IgD-negative memory B cell (primary cell): ENCODE data around the gene CGNL1. TPM values are rescaled to one million over a fixed set of nuclear protein-coding genes. Genes with fewer than 3 reads are reported as not detected.
A peak's percentile ranks its signal among the peaks of the same experiment; 100 is the strongest.

ENCODE experiments used
- H3K27ac Mint-ChIP-seq, 3 donors: one replicate each; pipeline ENCODE4 v1.8.0; 2020 to 2022; ENCODE audit warnings: mild to moderate bottlenecking in 3 of 3, mixed read lengths in 3 of 3, moderate library complexity in 1 of 3
- H3K27me3 Mint-ChIP-seq: one replicate; pipeline ENCODE4 v1.8.0; 2021; ENCODE audit warnings: mixed read lengths
- H3K36me3 Mint-ChIP-seq: one replicate; pipeline ENCODE4 v1.8.0; 2020; ENCODE audit warnings: mild to moderate bottlenecking, mixed read lengths
- H3K4me1 Mint-ChIP-seq, 3 donors: one replicate each; pipeline ENCODE4 v1.8.0; 2020 to 2022; ENCODE audit warnings: mixed read lengths in 3 of 3, mild to moderate bottlenecking in 1 of 3
- H3K4me3 Mint-ChIP-seq, 4 donors: one replicate each; pipeline ENCODE4 v1.8.0; 2020 to 2022; ENCODE audit warnings: mild to moderate bottlenecking in 4 of 4, mixed read lengths in 4 of 4, moderate library complexity in 3 of 4
- H3K9me3 Mint-ChIP-seq, 3 donors: one replicate each; pipeline ENCODE4 v1.8.0; 2020 to 2021; ENCODE audit warnings: mixed read lengths in 3 of 3, mild to moderate bottlenecking in 1 of 3
- polyA plus RNA-seq: library from polyadenylated mRNA; unstranded; fragments of 300-500 nt; fragmentation: Illumina TruSeq; gene quantifications from one replicate; pipeline ENCODE4 v1.2.3, GENCODE V29; 2021

Gene CGNL1
- polyA plus RNA-seq, 1 donor from 2014 or later, result 0.16 TPM

DNA sequence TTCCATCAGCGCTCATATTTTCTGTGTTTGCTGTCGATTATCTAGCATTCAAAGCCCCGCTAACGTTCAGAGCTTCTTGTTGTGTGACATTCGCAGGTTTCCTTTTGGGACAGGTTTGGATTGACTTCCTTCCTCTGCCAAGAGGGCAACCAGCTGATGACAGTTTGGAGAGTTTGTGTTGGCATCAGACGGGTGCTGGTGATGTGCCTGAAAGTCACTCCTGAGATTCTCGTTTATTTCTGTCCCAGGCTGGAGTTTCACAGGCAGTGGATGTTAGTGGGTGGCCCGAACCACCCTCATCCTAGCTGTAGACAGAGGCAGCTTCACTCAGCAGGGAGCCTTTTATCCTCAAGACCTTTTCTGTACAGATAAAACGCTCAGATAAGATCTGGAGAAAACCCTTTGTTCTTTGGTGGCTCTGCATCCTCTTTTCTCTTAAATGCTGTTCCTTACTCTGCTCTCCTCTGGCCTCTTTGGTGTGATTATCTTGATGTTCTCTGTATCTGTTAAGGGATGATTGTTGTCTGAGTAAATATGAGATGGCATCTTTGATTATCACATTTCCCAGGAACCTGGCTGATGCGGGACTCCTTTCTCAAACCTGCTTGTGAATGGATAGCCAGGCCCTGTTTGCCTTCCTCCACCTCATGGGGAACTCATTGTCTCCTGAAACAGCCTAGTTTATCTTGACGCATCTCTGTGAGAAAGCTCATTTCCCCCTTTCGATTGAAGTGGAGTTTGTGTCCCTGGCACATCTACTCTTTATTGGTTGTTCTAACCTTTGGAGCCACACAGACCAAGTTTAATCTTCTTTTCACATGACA, 35.9 kb downstream of the CGNL1 start:
- Mint-ChIP-seq H3K9me3 (no peaks in the 10 kb centered on the region), H3K4me3 (no peak overlapping the region), H3K27ac (no peak overlapping the region), H3K27me3 (peaks cover 4% of the 10 kb centered on the region), H3K4me1 (no peaks in the 10 kb centered on the region), H3K36me3 (no peaks in the 10 kb centered on the region)

DNA sequence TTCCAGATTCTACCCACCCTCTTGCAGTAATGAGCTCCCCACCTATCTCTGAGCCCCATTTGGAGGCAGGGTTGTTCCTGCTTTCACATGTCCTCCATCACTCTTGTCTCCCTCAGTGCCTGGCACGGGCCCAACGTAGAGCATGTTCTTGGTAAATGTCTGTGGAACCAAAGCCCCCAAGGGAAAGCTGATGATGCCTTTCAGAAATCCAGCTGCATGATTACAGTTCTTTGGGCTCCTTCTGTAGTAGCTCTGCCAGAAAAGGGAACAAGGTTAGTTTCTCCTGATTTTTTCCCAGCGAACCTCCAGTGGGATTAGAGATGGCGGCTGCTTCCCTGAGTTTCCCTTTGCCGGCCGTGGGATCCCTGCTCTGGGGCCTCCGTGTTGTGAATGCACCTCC, 39.3 kb downstream of the CGNL1 start:
- Mint-ChIP-seq H3K4me1 (no peaks in the 10 kb centered on the region), H3K27ac (no peak overlapping the region)

DNA sequence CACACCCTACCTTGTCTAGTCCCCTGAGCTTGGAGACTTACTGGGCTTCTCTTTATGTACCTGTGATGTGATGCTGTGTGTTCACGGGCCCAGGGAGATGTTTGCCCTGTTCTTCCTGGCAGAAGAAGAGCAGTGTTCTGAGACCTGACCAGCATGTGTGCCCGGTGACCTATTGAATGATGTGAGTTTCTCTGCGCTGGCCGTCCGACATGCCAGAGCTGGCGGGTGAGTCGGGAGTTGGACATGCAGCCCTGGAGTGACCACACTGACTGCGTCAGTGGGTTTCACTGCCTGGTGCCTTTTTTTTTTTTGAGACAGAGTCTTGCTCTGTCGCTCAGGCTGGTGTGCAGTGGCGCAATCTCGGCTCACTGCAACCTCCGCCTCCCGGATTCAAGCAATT, 42.3 kb downstream of the CGNL1 start:
- Mint-ChIP-seq H3K4me3 (no peak overlapping the region), H3K27me3 (peaks cover 4% of the 10 kb centered on the region), H3K27ac (no peak overlapping the region), H3K9me3 (peaks cover 0 to 2% (median 0%) of the 10 kb centered on the region in 3 donors), H3K36me3 (no peaks in the 10 kb centered on the region), H3K4me1 (no peaks in the 10 kb centered on the region)

More for the DNA sequence above, 39.3 kb downstream of the CGNL1 start:
- Mint-ChIP-seq H3K36me3 (no peaks in the 10 kb centered on the region), H3K27me3 (peaks cover 8% of the 10 kb centered on the region), H3K4me3 (no peak overlapping the region), H3K9me3 (no peaks in the 10 kb centered on the region)

DNA sequence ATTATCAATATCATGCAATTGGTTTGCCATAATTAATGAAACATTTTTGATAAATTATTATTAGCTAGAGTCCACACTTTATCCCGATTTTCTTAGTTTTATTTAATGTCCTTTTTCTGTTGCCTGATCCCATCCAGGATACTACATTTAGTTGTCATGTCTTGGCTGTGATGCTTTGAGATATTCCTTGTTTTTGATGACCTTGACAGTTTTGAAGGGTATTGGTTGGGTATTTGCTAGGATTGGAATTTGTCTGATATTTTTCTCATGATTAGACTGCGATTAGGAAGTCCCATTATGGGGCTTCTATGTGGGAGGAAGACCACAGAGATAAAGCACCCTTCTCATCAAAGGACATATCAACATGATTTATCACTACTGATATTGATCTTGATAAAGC, 43.0 kb downstream of the CGNL1 start:
- Mint-ChIP-seq H3K4me1 (no peaks in the 10 kb centered on the region), H3K9me3 (peaks cover 0 to 2% (median 0%) of the 10 kb centered on the region in 3 donors), H3K4me3 (no peak overlapping the region), H3K36me3 (no peaks in the 10 kb centered on the region), H3K27me3 (peaks cover 4% of the 10 kb centered on the region), H3K27ac (no peak overlapping the region)

DNA sequence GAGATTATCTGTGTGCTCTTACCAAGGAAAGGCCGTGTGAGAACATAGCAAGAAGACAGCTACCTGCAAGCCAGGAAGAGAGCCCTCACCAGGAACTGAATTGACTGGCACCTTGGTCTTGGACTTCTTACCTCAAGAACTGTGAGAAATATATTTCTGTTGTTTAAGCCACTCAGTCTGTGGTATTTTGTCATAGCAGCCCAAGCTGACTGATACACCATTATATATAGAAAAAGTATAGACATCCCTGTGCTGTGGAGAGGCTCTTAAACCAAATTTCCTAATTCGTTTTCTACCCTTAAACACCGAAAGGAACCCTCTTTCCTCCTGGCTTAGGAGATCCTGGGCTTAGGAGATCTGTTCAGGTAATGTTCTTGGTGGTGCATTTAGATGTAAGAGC, 44.8 kb downstream of the CGNL1 start:
- Mint-ChIP-seq H3K4me1 (no peaks in the 10 kb centered on the region), H3K27ac (no peak overlapping the region), H3K36me3 (no peaks in the 10 kb centered on the region), H3K27me3 (peaks cover 4% of the 10 kb centered on the region), H3K4me3 (no peak overlapping the region), H3K9me3 (peaks cover 0 to 2% (median 0%) of the 10 kb centered on the region in 3 donors)

DNA sequence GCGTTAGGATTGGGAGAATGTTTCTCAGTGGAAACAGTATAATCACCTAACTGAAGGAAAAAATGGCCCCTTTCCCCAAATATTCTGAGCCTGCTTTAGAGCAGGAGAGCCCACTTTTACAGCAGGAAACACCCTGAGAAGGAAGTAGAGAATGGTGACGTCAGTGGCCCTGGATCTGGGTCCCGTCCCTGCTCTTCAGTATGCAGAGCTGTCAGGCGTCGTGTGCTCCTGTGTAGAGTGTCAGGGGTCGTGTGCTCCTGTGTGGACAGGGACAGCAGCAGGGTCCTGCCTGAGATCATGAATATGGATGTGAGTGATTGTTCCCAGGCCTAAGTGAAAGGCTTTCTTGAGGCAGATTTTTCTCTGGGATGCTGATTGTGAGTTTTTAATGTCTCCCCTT, 45.2 kb downstream of the CGNL1 start:
- Mint-ChIP-seq H3K4me1 (no peaks in the 10 kb centered on the region), H3K36me3 (no peaks in the 10 kb centered on the region), H3K4me3 (no peak overlapping the region), H3K27me3 (peaks cover 4% of the 10 kb centered on the region), H3K27ac (no peak overlapping the region), H3K9me3 (peaks cover 0 to 2% (median 0%) of the 10 kb centered on the region in 3 donors)

DNA sequence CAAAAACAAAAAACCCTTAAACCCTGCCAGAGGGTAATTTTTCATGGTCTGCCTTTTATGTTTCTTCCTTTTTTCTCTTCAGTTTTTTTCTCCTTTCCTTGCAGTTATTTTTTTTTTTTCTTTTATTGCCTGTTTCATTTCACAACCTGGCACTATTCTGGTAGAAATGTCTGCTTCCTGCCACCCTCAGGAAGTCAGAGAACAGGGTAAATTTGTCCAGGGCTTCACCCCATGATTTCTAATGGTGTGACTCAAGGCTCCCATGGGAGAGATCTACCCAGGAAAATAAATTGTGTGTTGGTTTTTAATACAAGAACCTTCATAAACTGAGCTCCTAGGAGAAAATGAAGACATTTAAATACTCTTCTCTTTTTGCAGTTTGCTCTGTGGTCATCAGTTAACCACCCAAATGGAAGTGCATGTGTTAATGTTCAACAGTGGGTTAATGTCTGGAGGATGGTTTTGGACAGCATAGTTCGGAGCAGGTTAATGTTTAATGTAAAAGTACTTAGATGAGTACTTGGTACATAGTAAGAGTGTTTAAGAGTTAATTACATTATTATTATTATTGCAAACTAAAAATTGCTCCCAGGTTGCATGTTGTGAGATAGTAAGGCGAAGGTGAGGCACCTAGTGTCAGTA, 45.9 kb downstream of the CGNL1 start:
- peaks cover 0 to 2% (median 0%) of the 10 kb centered on the region in 3 donors for H3K9me3 Mint-ChIP-seq
- no peaks in the 10 kb centered on the region for H3K36me3 Mint-ChIP-seq
- H3K4me3 Mint-ChIP-seq, result no peak overlapping the region
- H3K27ac Mint-ChIP-seq, result no peak overlapping the region
- peaks cover 4% of the 10 kb centered on the region for H3K27me3 Mint-ChIP-seq
- no peaks in the 10 kb centered on the region for H3K4me1 Mint-ChIP-seq

DNA sequence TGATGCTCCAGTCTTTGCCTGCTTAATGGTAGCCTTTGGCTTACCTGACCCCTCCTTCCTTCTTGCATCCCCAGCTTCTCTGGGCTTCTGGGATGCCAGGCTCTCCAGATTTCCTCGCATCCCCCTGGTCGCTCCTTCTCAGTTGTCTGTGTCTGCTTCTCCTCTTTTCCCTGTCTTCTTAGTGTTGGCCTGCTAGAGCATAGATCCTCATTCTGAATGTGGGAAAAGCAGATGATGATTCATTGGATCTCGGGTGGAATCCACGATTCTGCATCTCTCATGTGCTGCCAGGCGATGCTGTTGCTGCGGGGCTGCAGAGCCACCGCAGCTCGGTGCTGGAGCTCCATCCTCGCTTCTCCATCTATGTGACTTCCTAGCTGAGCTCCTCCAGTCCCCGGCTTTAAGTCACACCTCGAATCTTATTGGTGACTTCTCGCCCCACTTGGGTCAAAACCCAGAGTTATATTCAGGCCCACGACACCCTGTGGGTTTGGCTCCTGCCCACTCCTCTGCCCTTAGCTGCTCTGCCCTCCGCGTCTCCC, 47.4 kb downstream of the CGNL1 start:
- peak overlapping the region in 1 of 3 donors; percentile 32 for H3K27ac Mint-ChIP-seq
- H3K36me3 Mint-ChIP-seq, result no peaks in the 10 kb centered on the region
- peak overlapping the region in 1 of 4 donors; percentile 72 for H3K4me3 Mint-ChIP-seq
- H3K4me1 Mint-ChIP-seq, result no peaks in the 10 kb centered on the region
- H3K27me3 Mint-ChIP-seq, result peaks cover 4% of the 10 kb centered on the region
- H3K9me3 Mint-ChIP-seq, result peaks cover 0 to 3% (median 0%) of the 10 kb centered on the region in 3 donors

DNA sequence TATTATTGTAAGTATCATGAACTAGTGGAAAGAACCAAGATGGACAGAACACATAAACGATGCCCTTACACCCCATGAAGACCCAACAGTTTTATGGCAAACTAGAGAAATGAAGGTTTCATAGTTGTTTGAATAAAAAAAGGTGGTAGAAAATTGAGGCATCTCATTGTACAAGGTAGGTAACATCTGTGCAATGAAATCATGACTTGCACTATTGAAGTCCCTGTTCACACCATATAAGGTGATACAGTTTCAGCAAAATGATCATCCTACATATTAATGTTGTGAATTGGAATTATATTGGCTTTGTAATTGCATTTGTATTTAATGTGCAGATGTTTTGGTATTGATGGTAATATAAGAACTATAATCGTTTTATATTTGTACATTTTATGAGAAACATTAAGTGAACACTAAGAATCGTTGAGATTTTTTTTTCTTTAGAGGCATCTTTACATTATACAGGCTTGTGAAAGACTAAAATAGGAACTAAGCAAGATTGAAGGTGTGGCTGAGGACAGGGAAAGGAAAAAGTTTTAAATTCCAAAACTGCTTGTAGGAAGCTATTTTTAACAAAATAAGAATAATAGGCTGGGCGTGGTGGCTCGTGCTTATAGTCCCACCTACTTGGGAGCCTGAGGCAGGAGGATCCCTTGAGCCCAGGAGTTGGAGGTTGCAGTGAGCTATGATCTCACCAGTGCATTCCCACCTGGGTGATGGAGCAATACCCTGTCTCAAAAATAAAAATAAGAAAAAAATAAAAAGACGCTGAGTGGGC, 48.5 kb downstream of the CGNL1 start:
- Mint-ChIP-seq H3K4me3 (no peak overlapping the region), H3K27ac (no peak overlapping the region), H3K27me3 (peaks cover 4% of the 10 kb centered on the region), H3K9me3 (peaks cover 0 to 3% (median 0%) of the 10 kb centered on the region in 3 donors), H3K4me1 (no peaks in the 10 kb centered on the region), H3K36me3 (no peaks in the 10 kb centered on the region)

DNA sequence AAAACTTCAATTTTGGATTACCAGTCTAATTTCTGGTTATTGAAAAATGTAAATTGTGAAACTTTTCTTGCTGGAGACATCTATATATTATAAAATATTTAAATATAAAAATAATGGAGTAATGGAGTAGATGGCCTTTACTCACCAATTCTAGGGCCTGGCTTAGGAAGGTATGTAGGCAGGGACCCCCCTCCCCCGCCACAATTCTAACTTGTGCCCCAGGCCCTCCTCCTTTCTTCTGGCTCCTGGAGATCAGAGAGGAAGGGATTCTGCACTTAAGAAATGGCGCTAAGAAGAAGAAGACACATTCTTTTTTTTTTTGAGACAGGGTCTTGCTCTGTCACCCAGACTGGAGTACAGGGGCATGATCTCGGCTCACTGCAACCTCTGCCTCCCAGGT, 49.5 kb downstream of the CGNL1 start:
- no peak overlapping the region for H3K4me3 Mint-ChIP-seq
- H3K9me3 Mint-ChIP-seq, result peaks cover 0 to 3% (median 0%) of the 10 kb centered on the region in 3 donors
- H3K4me1 Mint-ChIP-seq, result no peaks in the 10 kb centered on the region
- no peak overlapping the region for H3K27ac Mint-ChIP-seq
- peaks cover 6% of the 10 kb centered on the region for H3K27me3 Mint-ChIP-seq
- H3K36me3 Mint-ChIP-seq, result no peaks in the 10 kb centered on the region

DNA sequence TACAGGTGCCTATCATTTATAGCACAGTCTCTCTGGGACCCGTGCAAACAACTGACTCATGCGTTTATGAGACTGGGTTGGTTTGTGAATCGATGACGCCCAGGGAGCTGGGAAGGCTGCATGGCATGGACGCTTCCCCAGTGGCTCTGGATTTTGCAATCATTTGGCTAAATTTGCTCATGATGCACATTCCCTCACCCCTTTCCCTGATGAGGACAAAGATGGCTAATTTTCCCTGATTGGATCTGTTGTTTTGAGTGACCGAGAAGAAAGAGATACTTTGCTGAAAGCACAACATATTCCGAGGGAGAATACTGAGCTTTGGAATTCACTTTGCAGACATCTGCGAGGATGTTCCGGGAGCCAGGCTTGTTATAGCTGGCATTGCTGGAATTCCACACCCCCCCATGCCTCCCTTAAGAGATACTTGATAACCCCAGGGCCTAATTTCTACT, 51.1 kb downstream of the CGNL1 start:
- H3K27ac Mint-ChIP-seq, result no peak overlapping the region
- no peaks in the 10 kb centered on the region for H3K4me1 Mint-ChIP-seq
- peaks cover 6% of the 10 kb centered on the region for H3K27me3 Mint-ChIP-seq
- no peak overlapping the region for H3K4me3 Mint-ChIP-seq
- H3K9me3 Mint-ChIP-seq, result peaks cover 0 to 3% (median 0%) of the 10 kb centered on the region in 3 donors
- no peaks in the 10 kb centered on the region for H3K36me3 Mint-ChIP-seq

DNA sequence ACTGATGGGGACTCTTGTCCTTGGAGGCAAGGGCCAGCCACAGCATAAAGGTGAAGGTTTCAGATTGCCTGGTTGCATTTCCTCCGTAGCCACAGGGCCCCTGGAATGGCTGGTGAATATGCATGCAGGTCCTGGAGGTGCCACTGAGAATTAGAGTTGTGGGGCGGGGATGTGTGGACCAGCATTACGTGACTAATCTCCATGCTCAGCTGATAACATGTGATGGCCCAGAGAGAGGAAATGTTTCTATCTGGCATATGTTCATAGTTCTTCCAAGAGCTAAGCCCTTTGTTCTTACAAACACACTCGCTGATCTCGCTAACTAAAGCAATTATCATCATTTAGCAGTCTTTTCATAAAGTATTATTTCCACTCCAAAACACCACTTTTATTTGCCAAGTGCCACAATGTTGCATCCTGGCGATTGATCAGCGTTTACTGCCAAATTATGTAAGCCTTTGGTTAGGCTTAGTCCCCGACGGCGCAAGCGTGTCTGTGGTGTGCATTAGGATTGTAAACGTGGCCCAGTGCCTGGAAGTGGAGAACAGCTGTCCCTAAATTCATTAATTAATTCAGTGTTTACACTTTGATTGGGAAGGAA, 55.9 kb downstream of the CGNL1 start:
- Mint-ChIP-seq H3K27me3 (peaks cover 15% of the 10 kb centered on the region), H3K4me1 (no peaks in the 10 kb centered on the region), H3K27ac (no peak overlapping the region), H3K4me3 (no peak overlapping the region), H3K36me3 (no peaks in the 10 kb centered on the region), H3K9me3 (peaks cover 0 to 1% (median 0%) of the 10 kb centered on the region in 3 donors)

DNA sequence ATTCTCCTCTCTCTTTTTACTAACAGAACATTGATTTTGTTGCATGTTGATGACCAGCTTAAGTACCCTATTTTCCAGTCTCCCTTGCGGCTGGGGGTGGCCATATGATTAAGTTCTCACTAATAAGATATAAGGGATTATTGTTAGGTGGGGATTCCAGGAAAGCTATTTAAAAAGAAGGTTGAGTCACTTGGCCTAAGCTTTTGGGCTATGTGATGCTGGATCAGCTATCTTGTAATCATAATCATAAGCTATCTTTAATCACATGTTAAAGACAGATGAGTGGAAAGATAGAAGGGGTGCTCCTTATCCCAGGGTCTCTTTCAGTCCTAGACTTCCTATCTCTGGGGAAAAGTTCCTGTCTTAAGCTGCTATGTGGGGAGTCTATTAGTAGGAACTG, 59.9 kb downstream of the CGNL1 start:
- Mint-ChIP-seq H3K4me3 (no peak overlapping the region), H3K9me3 (no peaks in the 10 kb centered on the region), H3K36me3 (no peaks in the 10 kb centered on the region), H3K27ac (no peak overlapping the region), H3K27me3 (peaks cover 9% of the 10 kb centered on the region), H3K4me1 (peaks cover 0 to 4% (median 3%) of the 10 kb centered on the region in 3 donors)

DNA sequence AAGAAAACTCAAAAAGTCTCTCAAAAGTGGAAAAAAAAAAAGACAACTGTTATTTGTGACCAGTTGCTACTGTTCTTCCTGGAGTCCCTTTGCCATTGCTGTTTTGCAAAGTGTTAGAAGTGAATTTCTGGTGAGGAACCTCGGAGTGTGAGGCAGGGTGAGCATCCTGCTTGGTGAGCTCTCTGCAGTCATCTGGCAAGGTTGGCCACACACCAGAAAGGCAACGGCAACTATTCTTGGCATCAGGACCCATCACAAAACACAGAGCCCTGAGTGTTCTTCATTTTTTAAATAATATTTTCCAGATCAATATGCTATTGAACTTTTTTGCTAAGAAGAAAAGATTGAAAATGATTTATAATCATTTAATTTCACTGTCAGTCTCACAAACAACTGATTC, 60.7 kb downstream of the CGNL1 start:
- H3K4me1 Mint-ChIP-seq, result peaks cover 0 to 4% (median 3%) of the 10 kb centered on the region in 3 donors
- H3K9me3 Mint-ChIP-seq, result no peaks in the 10 kb centered on the region
- no peak overlapping the region for H3K27ac Mint-ChIP-seq
- H3K36me3 Mint-ChIP-seq, result no peaks in the 10 kb centered on the region
- H3K4me3 Mint-ChIP-seq, result no peak overlapping the region
- peaks cover 9% of the 10 kb centered on the region for H3K27me3 Mint-ChIP-seq
